OCI-LY1 (cell line): ENCODE results near the gene C13orf46.

Source experiments
- H2AFZ ChIP-seq: fragments of 200-600 bp; sonication (generic), shearing (Covaris generic); 2 replicates; pipeline ENCODE4 v1.6.0; 2014; ENCODE audit warnings: antibody characterized with exemption, mild to moderate bottlenecking, low read length
- H3F3A ChIP-seq: fragments of 200-600 bp; sonication (generic), shearing (Covaris generic); 2 replicates; pipeline ENCODE4 v1.6.0; 2014; ENCODE audit warnings: mild to moderate bottlenecking, antibody characterized with exemption, low read length, moderate library complexity; ENCODE audit not compliant: insufficient read depth
- H3K27ac ChIP-seq: fragments of 200-600 bp; sonication (generic); 2 replicates; pipeline ENCODE4 v1.5.1; 2014; ENCODE audit warnings: low read length, mixed run types, mild to moderate bottlenecking, low read depth; ENCODE audit not compliant: poor library complexity, severe bottlenecking
- H3K27me3 ChIP-seq: fragments of 200-600 bp; sonication (generic); 2 replicates; pipeline ENCODE4 v1.6.0; 2014; ENCODE audit warnings: antibody characterized with exemption, mild to moderate bottlenecking, low read length, moderate library complexity; ENCODE audit not compliant: insufficient read depth
- H3K36me3 ChIP-seq: fragments of 200-600 bp; sonication (generic); 2 replicates; pipeline ENCODE4 v1.6.1; 2014; ENCODE audit warnings: mild to moderate bottlenecking, antibody characterized with exemption, low read length, moderate library complexity, mixed read lengths; ENCODE audit not compliant: insufficient read depth
- H3K4me1 ChIP-seq: fragments of 200-600 bp; sonication (generic); 2 replicates; pipeline ENCODE4 v1.5.1; 2014; ENCODE audit warnings: mild to moderate bottlenecking, low read length, moderate library complexity; ENCODE audit not compliant: insufficient read depth, severe bottlenecking
- H3K4me2 ChIP-seq: fragments of 200-600 bp; sonication (generic), shearing (Covaris generic); 2 replicates; pipeline ENCODE4 v1.6.1; 2014; ENCODE audit warnings: low read length
- H3K4me3 ChIP-seq: fragments of 200-600 bp; sonication (generic); 2 replicates; pipeline ENCODE4 v1.5.1; 2014; ENCODE audit warnings: low read length, low read depth, mild to moderate bottlenecking, mixed read lengths; ENCODE audit not compliant: poor library complexity, severe bottlenecking
- H3K79me2 ChIP-seq: fragments of 200-600 bp; shearing (Covaris generic); 2 replicates; pipeline ENCODE4 v1.6.1; 2016; ENCODE audit warnings: mixed run types, low read length, mixed read lengths; ENCODE audit not compliant: insufficient read depth
- H3K9ac ChIP-seq: fragments of 200-600 bp; sonication (generic), shearing (Covaris generic); 2 replicates; pipeline ENCODE4 v1.6.1; 2014; ENCODE audit warnings: mild to moderate bottlenecking, low read length, mixed read lengths
- H3K9me2 ChIP-seq: fragments of 200-600 bp; sonication (generic), shearing (Covaris generic); 2 replicates; pipeline ENCODE4 v1.6.1; 2014; ENCODE audit warnings: low read depth, mild to moderate bottlenecking, low read length, mixed read lengths
- H3K9me3 ChIP-seq: fragments of 200-600 bp; shearing (Covaris generic); 2 replicates; pipeline ENCODE4 v1.6.1; 2014; ENCODE audit warnings: low read length, mixed read lengths
- H4K20me1 ChIP-seq: fragments of 200-600 bp; sonication (generic), shearing (Covaris generic); 2 replicates; pipeline ENCODE4 v1.6.0; 2016; ENCODE audit warnings: mild to moderate bottlenecking, low read length; ENCODE audit not compliant: insufficient read depth
- CTCF ChIP-seq: fragments of 200-600 bp; sonication (generic), shearing (Covaris generic); IDR thresholded peaks from 2 replicates; pipeline ENCODE4 v1.5.1; 2017; ENCODE audit warnings: mild to moderate bottlenecking, antibody characterized with exemption, low read length, moderate library complexity, mixed read lengths
- EZH2 ChIP-seq: fragments of 200-600 bp; sonication (generic), shearing (Covaris generic); IDR thresholded peaks from 2 replicates; pipeline ENCODE4 v1.8.0; 2017; ENCODE audit warnings: borderline replicate concordance, mixed run types, mild to moderate bottlenecking, antibody characterized with exemption, low read length, moderate library complexity, mixed read lengths

Gene C13orf46

DNA sequence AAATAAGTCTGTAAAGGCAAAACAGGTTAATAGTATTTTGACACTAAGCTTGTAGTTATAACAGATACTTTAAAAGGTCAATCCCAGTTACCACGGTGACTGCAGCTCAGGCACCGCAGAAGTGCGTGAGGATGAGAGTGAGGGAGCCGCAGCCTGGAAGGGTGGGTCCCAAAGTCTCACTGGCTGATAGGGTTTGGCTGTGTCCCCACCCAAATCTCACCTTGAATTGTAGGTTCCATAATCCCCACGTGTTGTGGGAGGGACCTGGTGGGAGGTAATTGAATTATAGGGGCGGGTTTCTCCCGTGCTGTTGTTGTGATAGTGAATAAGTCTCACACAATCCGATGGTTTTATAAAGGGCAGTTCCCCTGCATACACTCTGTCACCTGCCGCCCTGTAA is 70.0 kb downstream of the C13orf46 start:
- Histone ChIP-seq H3K4me1 (no peaks in the 10 kb centered on the region), H3K36me3 (no peaks in the 10 kb centered on the region), H3K4me2 (no peak overlapping the region), H3F3A (no peaks in the 10 kb centered on the region), H3K9ac (no peak overlapping the region), H2AFZ (no peak overlapping the region), H3K4me3 (no peak overlapping the region), H3K27me3 (no peaks in the 10 kb centered on the region), H3K79me2 (no peaks in the 10 kb centered on the region), H3K9me2 (no peaks in the 10 kb centered on the region), H3K27ac (no peak overlapping the region), H3K9me3 (no peaks in the 10 kb centered on the region), H4K20me1 (no peaks in the 10 kb centered on the region)
- TF ChIP-seq CTCF (no peak), EZH2 (no peak)
